ENCODE data around the gene MYBPC2. TPM values are rescaled to one million over a fixed set of nuclear protein-coding genes. Genes with fewer than 3 reads are reported as not detected.

Gene MYBPC2
- total and polyA plus RNA-seq, 2 donors (not counting 3 experiments of a cell fraction or from before 2014, with no cell fraction given), result 0.03 TPM; not detected in 1

GRCh38 chr19:50447053-50447452 lies 14.4 kb downstream of the MYBPC2 start:
- Histone ChIP-seq H3K79me2 (ENCODE audit: control insufficient read depth, insufficient read depth, low read length) (no peaks in the 10 kb centered on the region), H3K4me2 (ENCODE audit: insufficient read depth, low read length) (no peak overlapping the region), H3K4me1 (ENCODE audit: control insufficient read depth, extremely low read depth, insufficient read depth, low read length) (no peaks in the 10 kb centered on the region), H3K9me1 (replicated peaks; ENCODE audit: control insufficient read depth, extremely low read depth, insufficient read depth, low read length) (no peaks in the 10 kb centered on the region), H3K36me3 (ENCODE audit: control insufficient read depth in 2 of 2, extremely low read depth in 1 of 2, insufficient read depth in 2 of 2, low read length in 2 of 2) (no peaks in the 10 kb centered on the region), H3K4me3 (replicated peaks in 1 of 3; ENCODE audit: insufficient read depth in 1 of 3, low read depth in 1 of 3, low read length in 3 of 3) (no peak overlapping the region), H3K27ac (ENCODE audit: insufficient read depth, low read depth, low read length) (no peak overlapping the region), H3K27me3 (ENCODE audit: control insufficient read depth in 2 of 2, insufficient read depth in 2 of 2, low read length in 2 of 2) (no peaks in the 10 kb centered on the region), H2AFZ (ENCODE audit: low read depth, low read length) (no peak overlapping the region), H4K20me1 (replicated peaks; ENCODE audit: control insufficient read depth, extremely low read depth, insufficient read depth, low read length) (no peaks in the 10 kb centered on the region), H3K9ac (replicated peaks; ENCODE audit: extremely low read depth, insufficient read depth, low read length) (no peak overlapping the region), H3K9me3 (replicated peaks; ENCODE audit: control insufficient read depth, insufficient read depth, low read length) (no peaks in the 10 kb centered on the region)
- ChIA-PET CTCF (interaction anchor here (1.5 kb wide), 1 partner anchor 14 kb away, joined by 4 read pairs; no protein-coding TSS in a partner anchor), POLR2A (no interaction called here)
- BruUV-seq (replicated peaks), result no TSS peak
- intact Hi-C loops (cut with micrococcal nuclease), result no loop called here
- TF ChIP-seq MAX (IDR thresholded peaks at IDR 0.05; ENCODE audit: insufficient read depth, insufficient read length) (no peak), EZH2 (IDR thresholded peaks at IDR 0.05; ENCODE audit: borderline replicate concordance, low read depth, low read length, severe bottlenecking) (no peak), MYC (IDR thresholded peaks at IDR 0.05; ENCODE audit: low read depth, low read length) (no peak), POLR2AphosphoS5 (IDR thresholded peaks at IDR 0.05; ENCODE audit: insufficient read depth, low read depth, low read length) (no peak), GATA2 (IDR thresholded peaks at IDR 0.05; ENCODE audit: insufficient read depth, insufficient read length, low read depth, low read length) (no peak), CTCF (IDR thresholded peaks at IDR 0.05; ENCODE audit: extremely low read depth in 1 of 2, insufficient read depth in 1 of 2, low read depth in 1 of 2, low read length in 2 of 2) (no peak)
- FAIRE-seq (no peak), DNase-seq (ENCODE audit: low read depth, low spot score) (no peak)
- dilution Hi-C loops (cut with MboI; ENCODE audit: extremely low pct_ligation_motif_present, low sequenced_read_pairs), result no loop called here
